Activated B cell treated with CpG ODN at 0.5 μM for 24 hours (primary cell): ENCODE data around the gene LSMEM2. TPM values are rescaled to one million over a fixed set of nuclear protein-coding genes. Genes with fewer than 3 reads are reported as not detected.
A peak's percentile ranks its signal among the peaks of the same experiment; 100 is the strongest.
"Not testable (repeated sequence)": the region's sequence is repeated elsewhere in the genome, so short reads cannot be mapped to it uniquely, and the experiment has no call there.

Source experiments
- ATAC-seq: fragments of 200-7000 bp; cut with Tn5 transposase; one replicate; pipeline ENCODE4 v1.10.0; 2021; ENCODE audit warnings: low read depth, mild to moderate bottlenecking, moderate library complexity
- CTCF ChIA-PET: fragments of 350-600 bp; sonication (Branson Sonifier 250); formaldehyde crosslinking; loops from one replicate; lab custom pipeline; 2021; ENCODE audit warnings: antibody characterized with exemption; lab: Charles Lee
- POLR2A ChIA-PET: fragments of 350-600 bp; sonication (Branson Sonifier 250); formaldehyde crosslinking; loops from one replicate; lab custom pipeline; 2021; ENCODE audit warnings: antibody characterized with exemption; lab: Charles Lee
- DNase-seq: peaks from one replicate; pipeline ENCODE4 v3.0.0; 2022
- H3K27ac Mint-ChIP-seq: one replicate; pipeline ENCODE4 v1.8.0; 2020; ENCODE audit warnings: mixed read lengths
- H3K27me3 Mint-ChIP-seq: one replicate; pipeline ENCODE4 v1.8.0; 2021; ENCODE audit warnings: mixed read lengths
- H3K36me3 Mint-ChIP-seq: one replicate; pipeline ENCODE4 v1.8.0; 2021; ENCODE audit warnings: low read depth, mixed read lengths
- H3K4me1 Mint-ChIP-seq: one replicate; pipeline ENCODE4 v1.8.0; 2021; ENCODE audit warnings: mixed read lengths
- H3K4me3 Mint-ChIP-seq: one replicate; pipeline ENCODE4 v1.8.0; 2020; ENCODE audit warnings: mild to moderate bottlenecking, mixed read lengths
- H3K9me3 Mint-ChIP-seq: one replicate; pipeline ENCODE4 v1.8.0; 2020; ENCODE audit warnings: mixed read lengths
- intact Hi-C: fragments of 100-400 bp; cut with micrococcal nuclease; formaldehyde crosslinking; loops from one replicate; pipeline ENCODE4 v1.15.1; 2024
- total RNA-seq: library from RNA; stranded (reverse); gene quantifications from 2 replicates; pipeline ENCODE4 v1.2.3, GENCODE V29; 2022
- TF ChIP-seq, protein P1 (sequence below): fragments of 200-600 bp; IDR thresholded peaks from one replicate; pipeline ENCODE4 v1.8.0; 2022; ENCODE audit warnings: antibody characterized with exemption, mild to moderate bottlenecking

The LSMEM2 gene
- total RNA-seq, 1 donor from 2014 or later, result not detected

DNA sequence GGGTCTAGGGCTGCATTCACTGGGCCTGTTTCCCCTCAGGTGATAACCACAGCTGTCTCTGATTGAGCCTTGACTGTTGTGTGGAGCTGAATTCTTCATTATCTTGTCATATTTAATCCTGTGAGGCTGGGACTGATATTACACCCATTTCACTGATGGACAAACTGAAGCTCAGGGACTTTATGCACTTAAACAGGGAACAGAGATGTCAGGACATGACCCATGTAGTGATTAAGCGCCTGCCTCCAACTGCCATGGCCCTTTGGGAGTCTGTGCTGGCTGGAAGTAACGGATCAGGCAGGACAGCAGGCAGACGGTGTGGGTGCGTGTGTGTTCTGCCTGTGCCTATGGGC lies 35.4 kb upstream of the LSMEM2 start:
- no peaks in the 10 kb centered on the region for H3K27me3 Mint-ChIP-seq
- TF ChIP-seq, protein P1, sequence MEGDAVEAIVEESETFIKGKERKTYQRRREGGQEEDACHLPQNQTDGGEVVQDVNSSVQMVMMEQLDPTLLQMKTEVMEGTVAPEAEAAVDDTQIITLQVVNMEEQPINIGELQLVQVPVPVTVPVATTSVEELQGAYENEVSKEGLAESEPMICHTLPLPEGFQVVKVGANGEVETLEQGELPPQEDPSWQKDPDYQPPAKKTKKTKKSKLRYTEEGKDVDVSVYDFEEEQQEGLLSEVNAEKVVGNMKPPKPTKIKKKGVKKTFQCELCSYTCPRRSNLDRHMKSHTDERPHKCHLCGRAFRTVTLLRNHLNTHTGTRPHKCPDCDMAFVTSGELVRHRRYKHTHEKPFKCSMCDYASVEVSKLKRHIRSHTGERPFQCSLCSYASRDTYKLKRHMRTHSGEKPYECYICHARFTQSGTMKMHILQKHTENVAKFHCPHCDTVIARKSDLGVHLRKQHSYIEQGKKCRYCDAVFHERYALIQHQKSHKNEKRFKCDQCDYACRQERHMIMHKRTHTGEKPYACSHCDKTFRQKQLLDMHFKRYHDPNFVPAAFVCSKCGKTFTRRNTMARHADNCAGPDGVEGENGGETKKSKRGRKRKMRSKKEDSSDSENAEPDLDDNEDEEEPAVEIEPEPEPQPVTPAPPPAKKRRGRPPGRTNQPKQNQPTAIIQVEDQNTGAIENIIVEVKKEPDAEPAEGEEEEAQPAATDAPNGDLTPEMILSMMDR, result no peak
- ATAC-seq (no peak), DNase-seq (no peak)
- POLR2A ChIA-PET, result interaction anchor here (0.5 to 5.1 kb wide), 10 partner anchors 9 to 144 kb away, joined by 3 to 66 read pairs (median 6); partner anchors contain the start of gene IFRD2
- H3K4me3 Mint-ChIP-seq, result peak overlapping the region; percentile 78
- no peaks in the 10 kb centered on the region for H3K9me3 Mint-ChIP-seq
- peaks cover 33% of the 10 kb centered on the region for H3K36me3 Mint-ChIP-seq
- intact Hi-C loops, result no loop called here
- H3K4me1 Mint-ChIP-seq, result peaks cover 88% of the 10 kb centered on the region
- CTCF ChIA-PET, result interaction anchor here (1.6 to 10.5 kb wide), 4 partner anchors 16 to 51 kb away, joined by 4 to 76 read pairs (median 7); no protein-coding TSS in a partner anchor
- H3K27ac Mint-ChIP-seq, result peak overlapping the region; percentile 94

DNA sequence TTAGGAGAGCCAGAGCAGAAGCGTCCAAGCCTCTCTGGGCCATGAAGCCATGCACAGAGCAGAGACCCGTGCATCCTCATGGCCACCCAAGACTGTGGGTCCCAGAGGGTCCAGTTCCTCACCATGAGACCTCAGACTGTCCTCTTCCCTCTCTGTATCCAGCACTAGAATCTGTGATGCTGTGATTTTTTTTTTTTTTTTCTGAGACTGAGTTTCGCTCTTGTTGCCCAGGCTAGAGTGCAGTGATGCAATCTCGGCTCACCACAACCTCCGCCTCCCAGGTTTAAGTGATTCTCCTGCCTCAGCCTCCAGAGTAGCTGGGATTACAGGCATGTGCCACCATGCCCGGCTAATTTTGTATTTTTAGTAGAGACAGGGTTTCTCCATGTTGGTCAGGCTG lies 34.1 kb upstream of the LSMEM2 start:
- intact Hi-C loops, H3K9me3 Mint-ChIP-seq, ATAC-seq, H3K27me3 Mint-ChIP-seq, DNase-seq: not testable (repeated sequence)
- peak overlapping the region; percentile 19 for H3K4me3 Mint-ChIP-seq
- CTCF ChIA-PET, result interaction anchor here (1.6 to 10.5 kb wide), 2 partner anchors 15 to 17 kb away, joined by 5 to 76 read pairs; no protein-coding TSS in a partner anchor
- H3K36me3 Mint-ChIP-seq, result peaks cover 22% of the 10 kb centered on the region
- H3K27ac Mint-ChIP-seq, result peak overlapping the region; percentile 94
- peaks cover 85% of the 10 kb centered on the region for H3K4me1 Mint-ChIP-seq
- POLR2A ChIA-PET, result interaction anchor here (0.6 to 5.1 kb wide), 3 partner anchors 16 to 72 kb away, joined by 3 to 66 read pairs (median 49); no protein-coding TSS in a partner anchor

DNA sequence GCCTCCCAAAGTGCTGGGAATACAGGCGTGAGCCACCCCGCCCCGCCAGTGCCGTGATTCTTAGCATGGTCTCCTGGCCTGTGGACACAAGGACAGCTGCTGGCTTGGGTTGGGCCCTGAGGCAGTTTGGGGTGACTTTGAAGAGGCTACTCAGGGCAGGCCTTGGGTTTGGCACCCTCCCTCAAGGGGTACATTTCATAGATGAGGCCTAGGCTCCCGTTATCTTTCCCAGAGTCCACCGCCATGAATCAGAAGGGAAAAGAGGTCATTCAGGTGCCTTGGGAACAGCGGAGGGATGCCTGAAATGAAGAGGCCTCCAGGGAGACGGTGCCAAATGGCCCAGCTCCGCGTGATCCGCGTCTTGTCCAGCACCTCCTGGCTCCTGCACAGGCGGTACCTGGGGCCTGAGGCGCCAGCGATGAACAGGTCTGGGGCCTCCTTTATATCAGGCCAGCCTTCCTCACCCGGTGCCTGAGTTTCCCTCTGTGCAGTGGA lies 33.6 kb upstream of the LSMEM2 start:
- CTCF ChIA-PET, result interaction anchor here (10.5 kb wide), 1 partner anchor 17 kb away, joined by 76 read pairs; no protein-coding TSS in a partner anchor
- H3K4me3 Mint-ChIP-seq, result peak overlapping the region; percentile 75

DNA sequence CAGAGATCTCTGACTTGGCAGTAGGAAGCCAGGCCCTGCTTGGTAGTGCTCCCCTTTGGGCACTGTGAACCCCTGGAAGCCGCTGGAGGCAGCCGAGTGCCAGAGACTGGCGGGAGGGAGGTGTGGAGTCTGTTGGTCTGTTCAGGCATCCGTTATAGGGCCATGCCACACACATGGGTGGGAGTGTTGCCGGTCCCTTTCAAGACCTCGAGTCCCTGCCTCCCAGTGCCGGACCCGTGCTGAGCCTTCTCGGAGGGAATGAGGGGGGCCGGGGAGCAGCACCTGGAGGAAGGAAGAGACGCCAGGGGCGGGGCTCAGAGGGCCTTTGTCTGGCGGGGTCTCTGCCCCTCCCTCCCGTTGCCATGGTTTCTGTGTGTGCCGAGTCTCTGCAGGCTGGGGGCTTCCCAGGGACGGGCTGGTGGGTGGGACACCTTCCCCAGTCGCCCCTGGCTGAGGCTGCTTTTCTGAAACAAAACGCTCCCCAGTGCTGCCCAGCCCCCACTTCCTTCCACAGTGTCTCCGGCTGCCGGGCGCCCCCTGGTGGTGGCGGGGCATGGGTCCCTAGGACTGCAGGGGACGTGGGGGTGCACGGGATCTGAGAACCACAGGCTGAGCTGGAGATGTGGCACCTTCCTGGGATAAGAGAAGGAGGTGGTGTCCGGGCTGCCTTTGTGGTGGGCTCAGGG lies 32.9 kb upstream of the LSMEM2 start:
- intact Hi-C loops, result loop anchor here (1.0 kb wide), 5 partner anchors 8 to 52 kb away; no protein-coding TSS in a partner anchor
- CTCF ChIA-PET, result interaction anchor here (0.5 to 5.2 kb wide), 12 partner anchors 10 to 458 kb away, joined by 3 to 104 read pairs (median 4); partner anchors contain the start of gene GNAI2
- Mint-ChIP-seq H3K9me3 (no peaks in the 10 kb centered on the region), H3K36me3 (peaks cover 25% of the 10 kb centered on the region), H3K4me1 (peaks cover 88% of the 10 kb centered on the region), H3K27ac (peak overlapping the region; percentile 94), H3K27me3 (no peaks in the 10 kb centered on the region), H3K4me3 (peak overlapping the region; percentile 75)
- ATAC-seq (peak; percentile 72), DNase-seq (peak; percentile 95)
- TF ChIP-seq, protein P1, result peak; percentile 79
- POLR2A ChIA-PET, result interaction anchor here (1.0 to 4.6 kb wide), 5 partner anchors 10 to 51 kb away, joined by 3 to 49 read pairs (median 7); partner anchors contain the start of gene GNAI2

More for the DNA sequence above, 33.6 kb upstream of the LSMEM2 start:
- Mint-ChIP-seq H3K4me1 (peaks cover 85% of the 10 kb centered on the region), H3K9me3 (no peaks in the 10 kb centered on the region), H3K36me3 (peaks cover 21% of the 10 kb centered on the region), H3K27ac (peak overlapping the region; percentile 94), H3K27me3 (no peaks in the 10 kb centered on the region)
- POLR2A ChIA-PET, result interaction anchor here (0.6 to 4.6 kb wide), 2 partner anchors 17 to 71 kb away, joined by 3 to 49 read pairs; no protein-coding TSS in a partner anchor
- TF ChIP-seq, protein P1, result no peak
- intact Hi-C loops, result no loop called here
- no peak for ATAC-seq
- DNase-seq, result no peak

DNA sequence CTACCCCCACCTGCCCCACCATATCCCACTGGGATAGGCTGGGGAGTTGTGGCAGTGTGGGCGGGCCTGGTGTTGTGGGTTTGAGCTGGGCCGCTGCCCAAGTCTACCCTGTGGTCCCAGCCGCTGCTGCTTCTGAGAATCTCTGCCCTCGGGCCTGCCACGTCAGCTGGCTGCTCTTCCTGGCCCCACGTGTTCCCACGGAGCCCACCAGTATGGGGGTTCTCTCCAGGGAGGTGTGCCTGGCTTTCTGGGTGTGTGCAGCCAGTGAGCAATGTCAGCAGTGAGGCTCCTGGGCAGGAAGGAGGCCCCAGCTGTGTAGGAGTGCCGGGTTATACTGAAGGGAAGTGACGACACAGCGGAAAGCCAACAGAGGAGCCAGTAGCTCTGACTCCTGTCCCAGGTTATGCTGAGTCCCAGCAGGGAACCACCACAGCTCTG lies 32.4 kb upstream of the LSMEM2 start:
- H3K4me1 Mint-ChIP-seq, result peaks cover 88% of the 10 kb centered on the region
- TF ChIP-seq, protein P1, result no peak
- ChIA-PET POLR2A (interaction anchor here (0.6 to 4.6 kb wide), 7 partner anchors 10 to 52 kb away, joined by 3 to 49 read pairs (median 4); partner anchors contain the start of gene GNAI2), CTCF (interaction anchor here (0.5 to 5.2 kb wide), 13 partner anchors 9 to 458 kb away, joined by 3 to 104 read pairs (median 4); partner anchors contain the start of gene GNAI2)
- DNase-seq (no peak), ATAC-seq (peak; percentile 35)
- H3K27me3 Mint-ChIP-seq, result no peaks in the 10 kb centered on the region
- H3K9me3 Mint-ChIP-seq, result no peaks in the 10 kb centered on the region
- H3K4me3 Mint-ChIP-seq, result peak overlapping the region; percentile 75
- H3K27ac Mint-ChIP-seq, result peak overlapping the region; percentile 94
- intact Hi-C loops, result loop anchor here (1.0 kb wide), 5 partner anchors 8 to 52 kb away; no protein-coding TSS in a partner anchor
- peaks cover 26% of the 10 kb centered on the region for H3K36me3 Mint-ChIP-seq
